ENCODE data around the gene MN1.
"Not testable (repeated sequence)": the region's sequence is repeated elsewhere in the genome, so short reads cannot be mapped to it uniquely, and the experiment has no call there.

MN1 gene

DNA sequence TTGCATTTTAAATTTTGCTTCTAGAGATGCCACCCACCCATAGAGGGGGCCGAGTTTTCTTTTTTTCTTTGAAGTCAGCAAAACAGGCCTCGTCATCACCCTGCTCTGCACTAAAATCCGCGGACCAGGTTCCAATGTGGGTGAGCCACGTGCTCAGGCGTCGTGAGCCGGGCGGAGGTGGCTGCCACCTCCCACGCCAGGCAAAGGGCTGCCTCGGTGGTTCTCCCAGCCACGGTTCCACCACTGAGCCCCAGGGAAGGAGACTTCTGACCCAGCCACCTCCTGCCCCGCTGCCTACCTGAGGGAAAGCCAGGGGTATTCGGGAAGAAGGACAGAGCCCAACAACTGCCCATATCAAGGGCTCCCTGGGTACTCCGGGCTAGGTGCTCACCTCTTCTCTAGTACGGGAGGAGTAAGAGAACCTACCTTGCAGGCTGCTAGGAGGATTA lies 45.3 kb downstream of the MN1 start:
- DNase-seq = no peak

DNA sequence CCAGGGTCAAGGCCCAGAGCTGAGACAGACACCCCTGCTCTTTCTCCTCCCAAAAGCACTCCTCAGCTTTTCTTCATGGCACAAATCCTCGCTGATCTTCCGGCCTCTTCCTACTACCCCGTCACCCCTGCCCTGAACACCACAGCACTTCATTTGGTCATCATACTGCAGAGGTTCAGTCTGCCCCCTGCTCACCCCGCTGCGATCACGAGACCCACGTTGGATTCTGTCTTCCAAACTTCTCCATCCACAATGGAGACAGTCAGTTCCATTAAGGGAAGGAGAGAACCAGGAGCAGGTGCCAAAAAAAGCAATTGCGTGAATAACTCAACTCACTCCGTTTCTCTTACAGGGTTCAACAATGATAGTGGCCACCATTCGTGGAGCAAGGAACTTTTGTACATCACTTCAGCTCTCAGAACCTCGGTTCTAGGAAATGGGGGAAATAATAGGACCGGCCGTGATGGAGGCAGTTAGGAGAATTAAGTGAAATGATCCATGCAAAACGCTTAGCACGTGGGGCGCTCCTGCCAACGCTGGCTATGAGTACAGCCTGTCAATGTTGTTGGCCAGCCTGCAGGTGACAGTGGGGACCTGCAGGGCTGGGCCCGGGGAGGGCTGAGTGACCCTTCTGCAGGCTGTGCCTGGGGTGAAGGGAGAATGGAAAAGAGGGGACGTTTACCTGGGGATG lies 45.9 kb downstream of the MN1 start:
- no peak for DNase-seq

DNA sequence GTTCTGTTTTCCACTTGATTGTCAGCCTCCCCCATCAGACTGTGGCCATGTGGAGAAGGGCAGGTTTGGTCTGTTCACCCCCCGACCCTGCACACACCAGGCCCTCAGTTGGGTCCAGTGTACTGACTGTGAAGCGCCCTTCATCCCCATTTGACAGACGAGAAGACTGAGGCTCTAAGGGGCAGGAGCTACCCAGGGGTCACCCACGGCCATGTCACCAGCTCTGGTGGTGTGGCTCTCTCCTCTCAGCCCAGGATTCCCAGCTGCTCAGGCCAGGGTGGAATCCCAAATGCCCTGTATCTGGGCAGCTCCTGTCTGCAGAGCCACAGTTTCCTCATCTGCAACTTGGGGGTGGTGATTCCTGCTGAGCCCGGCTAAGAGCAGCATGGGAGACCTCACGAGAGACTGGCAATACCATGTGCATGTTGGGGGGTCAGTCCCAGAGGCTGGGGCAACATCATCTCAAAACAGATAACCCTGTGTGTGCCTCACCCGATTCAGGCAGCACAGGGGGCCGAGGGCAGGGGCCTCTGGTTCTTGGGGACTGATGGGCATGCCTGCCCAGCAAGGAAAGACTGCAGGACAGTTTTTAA lies 46.6 kb downstream of the MN1 start:
- DNase-seq = no peak

- DNase-seq = peak; percentile 30
Measured at GRCh38 chr22:27754247-27754887, 47.2 kb downstream of the MN1 start.

GRCh38 chr22:27752771-27753170 lies 48.8 kb downstream of the MN1 start:
- DNase-seq = peak; percentile 44

- no peak for DNase-seq
Measured at GRCh38 chr22:27752141-27752540, 49.4 kb downstream of the MN1 start.

DNA sequence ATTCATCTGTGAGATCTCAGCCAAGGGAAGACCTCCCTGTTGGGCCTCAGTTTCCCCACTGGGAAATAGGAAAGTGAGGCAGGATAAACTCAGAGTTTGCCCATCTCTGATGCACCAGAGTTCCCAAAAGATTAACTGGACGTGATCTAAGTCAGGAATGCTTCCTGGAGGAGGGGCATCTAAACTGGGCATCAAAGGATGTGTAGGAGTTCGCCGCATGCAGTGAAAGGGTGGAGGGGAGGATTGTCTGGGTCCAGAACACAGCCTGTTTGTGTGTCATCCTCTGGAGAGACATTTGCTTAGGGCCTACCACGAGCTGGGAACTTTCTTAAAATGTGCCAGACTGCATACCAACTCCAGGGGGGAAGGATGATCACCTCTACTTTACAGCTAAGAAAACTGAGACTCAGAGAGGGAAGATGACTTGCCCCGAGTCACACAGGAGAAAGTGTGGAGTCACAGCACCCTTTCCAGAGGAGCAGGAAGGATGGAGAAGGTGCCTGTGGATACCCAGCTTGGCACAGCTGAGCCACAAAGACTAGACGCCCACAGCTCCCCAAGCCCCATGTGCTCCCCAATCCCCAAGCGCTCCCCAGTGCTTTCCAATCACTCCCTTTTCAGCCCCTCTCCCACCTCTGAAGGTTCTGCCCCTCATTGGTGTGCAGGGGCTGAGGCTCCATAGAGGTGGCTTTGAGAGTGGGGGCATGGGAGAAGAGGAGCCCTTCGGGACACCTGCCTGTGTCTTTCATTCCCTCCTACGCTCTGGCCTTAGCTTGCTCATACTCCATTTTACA lies 50.1 kb downstream of the MN1 start:
- no peak for DNase-seq

- DNase-seq = no peak
Measured at GRCh38 chr22:27750584-27751265, 50.8 kb downstream of the MN1 start.

DNA sequence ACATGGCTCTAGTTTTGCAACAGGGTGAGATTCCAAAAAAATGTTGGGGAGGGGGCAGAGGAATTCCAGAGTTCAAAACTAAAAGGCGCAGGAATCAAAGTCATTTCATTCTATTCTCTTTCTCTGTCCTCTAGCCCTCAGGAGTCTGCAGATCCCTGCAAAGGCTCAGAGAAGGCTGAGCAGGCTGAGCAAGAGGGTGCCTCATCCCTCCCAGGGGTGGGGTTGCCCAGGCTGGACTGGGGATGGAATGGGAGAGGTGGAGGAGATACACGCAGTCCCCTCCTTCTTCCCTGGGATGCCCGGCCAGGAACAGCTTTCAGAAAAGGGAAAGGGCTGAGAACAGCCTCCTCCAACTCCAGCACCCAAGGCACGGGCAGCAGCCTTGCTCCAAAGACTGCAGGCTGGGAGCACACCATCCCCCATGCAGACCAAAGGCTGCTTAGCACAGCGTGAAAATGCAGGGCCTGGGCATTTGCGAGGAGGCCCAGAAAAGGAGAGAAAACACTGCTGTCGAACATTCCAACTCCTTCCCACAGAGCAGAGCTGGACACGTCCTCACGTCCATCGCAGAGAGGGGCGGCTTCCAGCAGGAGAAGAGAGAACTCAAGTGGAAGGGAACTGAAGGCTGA lies 51.8 kb downstream of the MN1 start:
- peak; percentile 25 for DNase-seq

GRCh38 chr22:27748751-27749191 lies 52.8 kb downstream of the MN1 start:
- peak; percentile 67 for DNase-seq

- DNase-seq = no peak
Measured at GRCh38 chr22:27748349-27748748, 53.2 kb downstream of the MN1 start.

- DNase-seq = peak; percentile 23
Measured at GRCh38 chr22:27747396-27748221, 53.9 kb downstream of the MN1 start.

DNA sequence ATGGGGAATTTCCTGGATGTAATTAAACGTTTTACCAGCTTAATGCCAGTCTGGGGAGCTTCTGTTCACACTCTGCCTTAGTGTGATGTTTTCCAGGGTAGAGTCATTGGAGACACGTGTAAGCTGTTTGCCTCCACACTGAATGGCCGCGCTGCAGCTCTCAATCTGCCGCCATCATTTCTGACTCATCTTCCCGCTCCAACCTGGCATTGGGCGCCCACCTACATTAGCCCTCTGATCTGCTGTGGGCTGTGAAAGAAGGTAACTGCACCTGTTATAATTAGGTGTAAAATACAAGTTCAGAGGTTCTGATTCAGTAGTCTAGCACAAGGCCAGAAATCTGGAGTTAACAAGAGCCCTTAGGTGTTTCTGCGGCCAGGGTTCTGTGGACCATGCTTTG lies 54.6 kb downstream of the MN1 start:
- DNase-seq = no peak

DNA sequence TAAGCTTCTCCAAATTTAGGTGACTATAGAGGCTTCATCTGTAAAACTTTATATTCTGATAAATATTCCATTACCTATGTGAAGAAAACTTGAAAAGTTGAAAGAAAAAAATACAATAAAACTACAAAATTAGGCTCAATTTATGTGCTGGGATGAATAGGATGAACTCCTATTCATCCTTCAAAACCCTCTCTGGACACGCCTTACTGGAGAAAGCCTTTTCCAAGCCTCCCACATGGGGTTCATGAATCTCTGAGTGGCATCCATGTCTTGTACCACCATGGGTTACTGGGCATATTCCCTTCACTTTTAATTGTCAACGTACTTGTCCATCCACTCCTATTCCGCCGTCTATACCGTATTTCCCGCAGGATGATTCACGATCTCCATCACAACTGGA lies 55.7 kb downstream of the MN1 start:
- no peak for DNase-seq

DNA sequence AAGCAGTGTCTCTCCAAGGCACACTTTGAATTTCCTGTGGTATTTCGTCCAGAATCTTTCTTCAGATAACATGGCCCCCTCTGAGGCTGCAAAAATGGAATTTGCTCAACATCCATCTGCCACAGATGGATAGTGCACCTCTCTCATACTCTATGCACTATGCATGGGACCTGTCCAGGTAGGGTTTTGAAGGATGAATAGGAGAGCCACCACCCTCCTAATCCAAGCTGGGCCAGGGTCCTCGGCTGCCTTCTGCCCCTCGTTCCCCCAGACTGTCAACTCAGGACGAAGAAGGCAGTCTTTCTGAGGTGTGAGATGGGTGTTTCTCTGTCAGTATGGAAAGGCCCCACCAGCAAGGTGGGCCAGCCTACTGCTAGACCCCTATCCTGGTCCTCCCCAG lies 56.4 kb downstream of the MN1 start:
- no peak for DNase-seq

DNA sequence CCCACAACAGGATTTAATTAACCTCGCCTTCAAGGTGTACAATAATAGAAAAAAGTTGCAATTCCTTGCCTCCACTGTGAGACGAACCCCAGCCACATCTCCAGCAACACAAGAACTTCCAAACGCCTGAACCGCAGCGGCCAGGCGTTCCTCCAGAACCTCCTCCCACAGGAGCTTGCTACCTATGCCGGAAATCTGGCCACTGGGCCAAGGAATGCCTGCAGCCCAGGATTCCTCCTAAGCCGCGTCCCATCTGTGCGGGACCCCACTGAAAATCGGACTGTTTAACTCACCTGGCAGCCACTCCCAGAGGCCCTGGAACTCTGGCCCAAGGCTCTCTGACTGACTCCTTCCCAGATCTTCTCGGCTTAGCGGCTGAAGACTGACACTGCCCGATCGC lies 57.5 kb downstream of the MN1 start:
- not testable (repeated sequence) for DNase-seq

GRCh38 chr22:27740202-27740748 lies 61.3 kb downstream of the MN1 start:
- DNase-seq = no peak

- no peak for DNase-seq
Measured at GRCh38 chr22:27737521-27737920, 64.0 kb downstream of the MN1 start.

- no peak for DNase-seq
Measured at GRCh38 chr22:27734066-27734465, 67.5 kb downstream of the MN1 start.

DNA sequence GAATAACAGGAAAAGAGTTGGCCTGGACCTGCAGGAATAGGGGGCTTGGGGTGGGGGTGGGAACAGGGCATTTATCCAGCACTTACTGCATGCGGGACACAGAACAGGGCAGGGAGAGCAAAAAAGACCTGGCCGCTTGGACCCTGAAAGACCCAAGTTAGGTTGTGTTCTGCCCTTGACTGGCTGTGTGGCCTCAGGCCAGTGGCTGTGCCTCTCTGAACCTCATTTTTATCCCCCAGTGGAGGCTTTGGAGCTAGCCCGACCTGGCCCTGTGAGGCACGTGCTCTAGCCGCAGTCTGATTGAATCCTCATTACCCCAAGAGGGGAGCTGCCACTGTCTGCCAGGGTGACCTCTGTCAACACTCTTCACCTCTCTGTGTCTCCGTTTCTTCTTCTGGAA lies 68.7 kb downstream of the MN1 start:
- DNase-seq = no peak

DNA sequence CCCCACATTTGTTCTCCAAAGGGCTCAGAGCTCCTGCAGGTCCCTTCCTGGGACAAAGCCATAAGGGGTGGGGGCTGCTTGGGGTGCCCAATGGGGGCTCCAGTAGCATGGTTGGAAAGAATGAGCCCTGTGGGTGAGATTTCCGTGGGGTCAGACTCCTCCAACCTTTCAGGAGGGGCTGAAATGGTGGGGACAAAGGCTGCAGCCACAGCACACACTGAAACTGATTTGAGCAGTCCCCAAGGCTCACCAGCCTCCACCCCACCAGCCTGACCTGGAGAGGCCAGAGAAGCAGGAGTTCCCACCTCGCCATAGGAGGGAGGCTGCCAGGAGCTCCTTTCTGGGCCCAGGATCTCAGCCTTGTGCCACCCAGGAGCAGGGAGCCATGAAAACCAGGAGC lies 69.2 kb downstream of the MN1 start:
- no peak for DNase-seq
